ENCODE measurements around the gene IFFO2. TPM values are rescaled to one million over a fixed set of nuclear protein-coding genes. Genes with fewer than 3 reads are reported as not detected.
"Not testable (repeated sequence)": the region's sequence is repeated elsewhere in the genome, so short reads cannot be mapped to it uniquely, and the experiment has no call there.

The IFFO2 gene
- total RNA-seq, 1 donor from 2014 or later, result 3.3 TPM

- Histone ChIP-seq H3K36me3 (peaks cover 21% of the 10 kb centered on the region), H3K4me1 (peaks cover 19% of the 10 kb centered on the region), H3K9me3 (replicated peaks) (no peaks in the 10 kb centered on the region), H3K27ac (replicated peaks) (no peak overlapping the region), H3K27me3 (ENCODE audit: low read depth) (no peaks in the 10 kb centered on the region), H3K4me3 (no peak overlapping the region)
- no peak for DNase-seq
- intact Hi-C loops (cut with micrococcal nuclease), result no loop called here
- TF ChIP-seq, protein P1, sequence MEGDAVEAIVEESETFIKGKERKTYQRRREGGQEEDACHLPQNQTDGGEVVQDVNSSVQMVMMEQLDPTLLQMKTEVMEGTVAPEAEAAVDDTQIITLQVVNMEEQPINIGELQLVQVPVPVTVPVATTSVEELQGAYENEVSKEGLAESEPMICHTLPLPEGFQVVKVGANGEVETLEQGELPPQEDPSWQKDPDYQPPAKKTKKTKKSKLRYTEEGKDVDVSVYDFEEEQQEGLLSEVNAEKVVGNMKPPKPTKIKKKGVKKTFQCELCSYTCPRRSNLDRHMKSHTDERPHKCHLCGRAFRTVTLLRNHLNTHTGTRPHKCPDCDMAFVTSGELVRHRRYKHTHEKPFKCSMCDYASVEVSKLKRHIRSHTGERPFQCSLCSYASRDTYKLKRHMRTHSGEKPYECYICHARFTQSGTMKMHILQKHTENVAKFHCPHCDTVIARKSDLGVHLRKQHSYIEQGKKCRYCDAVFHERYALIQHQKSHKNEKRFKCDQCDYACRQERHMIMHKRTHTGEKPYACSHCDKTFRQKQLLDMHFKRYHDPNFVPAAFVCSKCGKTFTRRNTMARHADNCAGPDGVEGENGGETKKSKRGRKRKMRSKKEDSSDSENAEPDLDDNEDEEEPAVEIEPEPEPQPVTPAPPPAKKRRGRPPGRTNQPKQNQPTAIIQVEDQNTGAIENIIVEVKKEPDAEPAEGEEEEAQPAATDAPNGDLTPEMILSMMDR (IDR thresholded peaks at IDR 0.05; ENCODE audit: borderline replicate concordance), result no peak
Measured at GRCh38 chr1:18893120-18893519, 63.4 kb downstream of the IFFO2 start.

DNA sequence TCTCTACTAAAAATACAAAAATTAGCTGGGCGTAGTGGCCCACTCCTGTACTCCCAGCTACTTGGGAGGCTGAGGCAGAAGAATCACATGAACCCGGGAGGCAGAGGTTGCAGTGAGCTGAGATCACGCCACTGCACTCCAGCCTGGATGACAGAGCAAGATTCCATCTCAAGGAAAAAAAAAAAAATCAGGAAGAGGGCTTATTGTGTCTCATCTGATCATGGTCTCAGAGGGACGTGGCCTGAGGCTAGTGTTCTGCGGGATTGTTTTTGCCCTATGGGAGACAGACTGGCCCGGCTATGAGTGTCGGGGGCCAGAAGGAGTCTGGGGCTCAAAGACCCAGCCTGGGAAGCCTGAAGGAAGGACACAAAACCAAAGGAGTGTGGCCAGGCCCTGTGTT is 64.6 kb downstream of the IFFO2 start:
- DNase-seq; intact Hi-C loops (cut with micrococcal nuclease); H3K4me3 ChIP-seq; H3K27ac ChIP-seq (replicated peaks); H3K9me3 ChIP-seq (replicated peaks); H3K27me3 ChIP-seq (ENCODE audit: low read depth): not testable (repeated sequence)
- H3K36me3 ChIP-seq, result peaks cover 12% of the 10 kb centered on the region
- H3K4me1 ChIP-seq, result peaks cover 19% of the 10 kb centered on the region

GRCh38 chr1:18891426-18891780 is 65.1 kb downstream of the IFFO2 start:
- peaks cover 10% of the 10 kb centered on the region for H3K36me3 ChIP-seq
- H3K4me1 ChIP-seq, result peaks cover 19% of the 10 kb centered on the region
- TF ChIP-seq, protein P1 (IDR thresholded peaks at IDR 0.05; ENCODE audit: borderline replicate concordance), result no peak
- H3K9me3 ChIP-seq (replicated peaks), result no peaks in the 10 kb centered on the region
- no peak overlapping the region for H3K4me3 ChIP-seq
- intact Hi-C loops (cut with micrococcal nuclease), result no loop called here
- DNase-seq, result no peak
- no peak overlapping the region for H3K27ac ChIP-seq (replicated peaks)
- H3K27me3 ChIP-seq (ENCODE audit: low read depth), result no peaks in the 10 kb centered on the region

GRCh38 chr1:18890706-18891425 is 65.6 kb downstream of the IFFO2 start:
- Histone ChIP-seq H3K27me3 (ENCODE audit: low read depth) (no peaks in the 10 kb centered on the region), H3K9me3 (replicated peaks) (no peaks in the 10 kb centered on the region), H3K36me3 (peaks cover 10% of the 10 kb centered on the region), H3K4me3 (no peak overlapping the region), H3K27ac (replicated peaks) (no peak overlapping the region), H3K4me1 (peaks cover 19% of the 10 kb centered on the region)
- intact Hi-C loops (cut with micrococcal nuclease), result no loop called here
- TF ChIP-seq, protein P1 (IDR thresholded peaks at IDR 0.05; ENCODE audit: borderline replicate concordance), result no peak
- DNase-seq, result no peak

- intact Hi-C loops (cut with micrococcal nuclease), result no loop called here
Measured at GRCh38 chr1:18886003-18886335, 70.5 kb downstream of the IFFO2 start.

More at GRCh38 chr1:18886003-18886335, 70.5 kb downstream of the IFFO2 start:
- no peak for DNase-seq
- no peaks in the 10 kb centered on the region for H3K27me3 ChIP-seq (ENCODE audit: low read depth)
- H3K4me3 ChIP-seq, result no peak overlapping the region
- TF ChIP-seq, protein P1 (IDR thresholded peaks at IDR 0.05; ENCODE audit: borderline replicate concordance), result no peak
- H3K27ac ChIP-seq (replicated peaks), result no peak overlapping the region
- peaks cover 8% of the 10 kb centered on the region for H3K4me1 ChIP-seq
- H3K9me3 ChIP-seq (replicated peaks), result no peaks in the 10 kb centered on the region
- H3K36me3 ChIP-seq, result peaks cover 29% of the 10 kb centered on the region

All from left ventricle myocardium inferior (tissue), 1 donor.